Mesenchymal stem cell (in vitro differentiated cells and primary cell): Measurements from ENCODE around the gene CDK5RAP3.

Experiments used
- DNase-seq: peaks from one replicate; pipeline ENCODE4 v3.0.0-alpha.2; 2013
- H2AFZ ChIP-seq: one replicate; pipeline ENCODE4 v1.6.1; 2013; ENCODE audit warnings: low read depth, mild to moderate bottlenecking, control low read depth, inconsistent platforms, low read length, moderate library complexity
- H2AK5ac ChIP-seq: 2 replicates; pipeline ENCODE4 v1.6.1; 2013; ENCODE audit warnings: low read length, moderate library complexity, mild to moderate bottlenecking, inconsistent platforms; ENCODE audit not compliant: severe bottlenecking
- H2BK120ac ChIP-seq: one replicate; pipeline ENCODE4 v1.6.1; 2013; ENCODE audit warnings: low read depth, mild to moderate bottlenecking, inconsistent platforms, low read length, moderate library complexity
- H2BK12ac ChIP-seq, 2 experiments: one replicate each; pipeline ENCODE4 v1.6.1; 2013; ENCODE audit warnings: inconsistent platforms in 2 of 2, low read length in 2 of 2, mild to moderate bottlenecking in 2 of 2, moderate library complexity in 2 of 2, control low read depth in 1 of 2
- H2BK15ac ChIP-seq: one replicate; pipeline ENCODE4 v1.6.1; 2013; ENCODE audit warnings: mild to moderate bottlenecking, low read depth, inconsistent platforms; ENCODE audit not compliant: poor library complexity, severe bottlenecking
- H2BK5ac ChIP-seq: 2 replicates; pipeline ENCODE4 v1.6.1; 2013; ENCODE audit warnings: low read depth, mild to moderate bottlenecking, low read length, control low read depth, inconsistent platforms; ENCODE audit not compliant: poor library complexity, severe bottlenecking
- H3K14ac ChIP-seq, 2 experiments: one replicate each; pipeline ENCODE4 v1.6.1; 2013; ENCODE audit warnings: inconsistent platforms in 2 of 2, low read length in 2 of 2, control low read depth in 1 of 2, mild to moderate bottlenecking in 1 of 2, moderate library complexity in 1 of 2
- H3K18ac ChIP-seq, 2 experiments: one replicate each; pipeline ENCODE4 v1.6.1; 2013; ENCODE audit warnings: inconsistent platforms in 2 of 2, low read length in 2 of 2, control low read depth in 1 of 2, low read depth in 1 of 2, mild to moderate bottlenecking in 1 of 2
- H3K23ac ChIP-seq, 2 experiments: one replicate each; pipeline ENCODE4 v1.6.1; 2013; ENCODE audit warnings: inconsistent platforms in 2 of 2, low read length in 2 of 2, mild to moderate bottlenecking in 2 of 2, moderate library complexity in 2 of 2, control low read depth in 1 of 2
- H3K27ac ChIP-seq: 2 replicates; pipeline ENCODE4 v1.5.1; 2013; ENCODE audit warnings: mild to moderate bottlenecking, moderate library complexity, low read length, control low read depth, inconsistent platforms; ENCODE audit not compliant: poor library complexity, severe bottlenecking
- H3K27me3 ChIP-seq, 2 experiments: 2 replicates each; pipeline versions ENCODE4 v1.6.1 to v1.7.0; 2013; ENCODE audit warnings: low read length in 2 of 2, mild to moderate bottlenecking in 2 of 2, moderate library complexity in 2 of 2, control low read depth in 1 of 2, inconsistent platforms in 1 of 2; ENCODE audit not compliant: control insufficient read depth in 1 of 2, insufficient read depth in 1 of 2
- H3K36me3 ChIP-seq, 2 experiments: 2 replicates each; pipeline versions ENCODE4 v1.6.1 to v1.7.0; 2013; ENCODE audit warnings: low read length in 2 of 2, control low read depth in 1 of 2, inconsistent platforms in 1 of 2, low read depth in 1 of 2, mild to moderate bottlenecking in 1 of 2; ENCODE audit not compliant: insufficient read depth in 2 of 2, control insufficient read depth in 1 of 2
- H3K4ac ChIP-seq, 2 experiments: one replicate each; pipeline ENCODE4 v1.6.1; 2013; ENCODE audit warnings: inconsistent platforms in 2 of 2, low read length in 2 of 2, mild to moderate bottlenecking in 2 of 2, moderate library complexity in 2 of 2, control low read depth in 1 of 2, low read depth in 1 of 2
- H3K4me1 ChIP-seq: 2 replicates; pipeline ENCODE4 v1.6.1; 2013; ENCODE audit warnings: low read depth, low read length, control low read depth; ENCODE audit not compliant: control insufficient read depth, insufficient read depth
- H3K4me2 ChIP-seq: 2 replicates; pipeline ENCODE4 v1.6.1; 2013; ENCODE audit warnings: low read length, mild to moderate bottlenecking, inconsistent platforms; ENCODE audit not compliant: poor library complexity, severe bottlenecking
- H3K4me3 ChIP-seq, 2 experiments: 2 replicates each; pipeline versions ENCODE4 v1.5.1 to v1.7.0; 2013; ENCODE audit warnings: low read length in 2 of 2, mild to moderate bottlenecking in 2 of 2, control low read depth in 1 of 2, low read depth in 1 of 2; ENCODE audit not compliant: insufficient read depth in 1 of 2
- H3K79me1 ChIP-seq: replicated peaks from 2 replicates; pipeline ENCODE4 v1.6.1; 2013; ENCODE audit warnings: mild to moderate bottlenecking, control low read depth, low read length, inconsistent platforms; ENCODE audit not compliant: poor library complexity, severe bottlenecking
- H3K9ac ChIP-seq: 2 replicates; pipeline ENCODE4 v1.7.0; 2013; ENCODE audit warnings: mild to moderate bottlenecking, low read length, moderate library complexity
- H3K9me3 ChIP-seq: 2 replicates; pipeline ENCODE4 v1.7.0; 2013; ENCODE audit warnings: mild to moderate bottlenecking, low read length; ENCODE audit not compliant: control insufficient read depth
- H4K8ac ChIP-seq: one replicate; pipeline ENCODE4 v1.6.1; 2013; ENCODE audit warnings: inconsistent platforms, mild to moderate bottlenecking, low read length, moderate library complexity
- H4K91ac ChIP-seq: one replicate; pipeline ENCODE4 v1.6.1; 2013; ENCODE audit warnings: mild to moderate bottlenecking, low read length, inconsistent platforms
- WGBS: methylation state at CpG from one replicate; pipeline ENCODE4 v1.1.7; 2013; ENCODE audit warnings: mixed read lengths; 5-methylcytosine and 5-hydroxymethylcytosine counted together

CDK5RAP3 gene

DNA sequence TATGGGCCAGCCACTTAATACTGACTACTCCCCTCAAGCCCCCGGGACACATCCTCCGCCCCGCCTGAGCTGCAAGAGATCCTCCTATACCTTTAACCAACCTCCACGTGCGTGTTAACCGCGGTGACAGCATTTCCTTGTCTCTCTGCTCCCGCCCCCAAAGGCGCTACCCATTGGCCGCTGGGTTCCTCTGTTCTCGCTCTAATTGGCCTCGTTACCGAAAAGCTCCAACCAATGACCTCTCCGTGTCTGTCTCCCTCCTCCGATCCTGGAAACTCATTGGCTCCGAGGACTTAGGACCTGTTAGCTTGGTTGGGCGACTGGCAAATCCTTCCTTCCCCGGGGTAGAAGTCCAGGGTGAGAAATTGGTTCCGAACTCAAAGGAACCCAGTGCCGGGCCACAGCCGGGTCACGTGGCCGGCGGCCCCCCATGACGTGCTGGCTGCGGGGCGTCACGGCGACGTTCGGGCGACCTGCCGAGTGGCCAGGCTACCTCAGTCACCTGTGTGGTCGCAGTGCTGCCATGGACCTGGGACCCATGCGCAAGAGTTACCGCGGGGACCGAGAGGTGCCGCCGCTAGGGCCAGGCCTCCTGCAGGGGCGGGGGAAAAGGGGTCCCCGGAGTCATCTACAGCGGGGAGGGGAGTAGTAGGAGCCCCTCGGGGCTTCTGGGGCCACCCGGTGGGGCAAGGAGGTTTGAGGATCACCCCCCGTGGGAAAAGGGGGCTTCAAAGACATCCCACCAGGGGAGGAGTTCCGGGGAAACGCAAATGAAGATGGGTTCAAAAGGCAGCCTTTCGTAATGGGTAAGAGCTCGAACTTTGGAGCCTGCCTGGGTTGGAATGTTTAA, 29.4 kb upstream of the CDK5RAP3 start, which contains the start of gene PNPO:
Gene PNPO, plus strand, starts transcription at position 326 of the 850 bp plus-strand sequence. Its CDS starts 105 bp downstream, at position 431.
- 56% methylated on average over 50 of the region's 50 CpGs for WGBS
- H3K27ac ChIP-seq: no peak within 1 kb of the TSS
- H3K4me2 ChIP-seq: peak within 1 kb of the TSS; percentile 57
- no peak within 1 kb of the TSS for H2BK5ac ChIP-seq
- H3K4me3 ChIP-seq: peak within 1 kb of the TSS; percentile 71 to 95
- H3K18ac ChIP-seq: peak within 1 kb of the TSS in 1 of 2 experiments; percentile 71
- no peaks in the 10 kb centered on the region for H3K79me1 ChIP-seq
- H2BK120ac ChIP-seq: peak within 1 kb of the TSS; percentile 19
- H3K14ac ChIP-seq: peak within 1 kb of the TSS in 1 of 2 experiments; percentile 53
- peak within 1 kb of the TSS; percentile 66 for H2AFZ ChIP-seq
- H2BK12ac ChIP-seq: no peak within 1 kb of the TSS
- no peak within 1 kb of the TSS for H2BK15ac ChIP-seq
- H3K36me3 ChIP-seq: peaks cover 18 to 28% of the 10 kb centered on the region in 2 experiments
- H2AK5ac ChIP-seq: peak within 1 kb of the TSS; percentile 38
- peak; percentile 95 for DNase-seq
- no peak within 1 kb of the TSS for H4K91ac ChIP-seq
- no peak within 1 kb of the TSS for H3K4ac ChIP-seq
- H4K8ac ChIP-seq: peak within 1 kb of the TSS; percentile 74
- peak within 1 kb of the TSS; percentile 95 for H3K9ac ChIP-seq
- no peak within 1 kb of the TSS for H3K23ac ChIP-seq
- H3K4me1 ChIP-seq: peaks cover 12% of the 10 kb centered on the region
- no peaks in the 10 kb centered on the region for H3K9me3 ChIP-seq
- H3K27me3 ChIP-seq: no peaks in the 10 kb centered on the region

DNA sequence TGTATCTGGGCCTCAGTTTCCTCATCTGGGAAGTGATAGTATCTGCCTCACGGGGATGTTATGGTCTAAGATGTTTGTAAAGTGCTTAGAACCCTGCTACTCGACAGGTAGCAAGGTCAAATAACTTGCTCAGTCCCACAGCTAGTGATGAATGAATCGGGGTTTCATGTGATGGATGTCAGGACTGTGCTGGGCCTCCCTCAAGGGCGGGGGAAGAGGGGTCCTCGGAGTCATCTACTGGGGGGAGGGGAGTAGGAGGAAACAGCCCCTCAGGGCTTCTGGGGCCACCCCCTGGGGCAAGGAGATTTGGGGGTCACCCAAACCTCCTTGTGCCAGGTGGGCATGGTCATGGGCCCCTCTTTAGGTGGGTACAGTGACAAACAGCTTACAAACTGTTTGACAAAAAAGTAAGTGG, 28.8 kb upstream of the CDK5RAP3 start:
- no peak overlapping the region for H2BK12ac ChIP-seq
- H3K23ac ChIP-seq: no peak overlapping the region
- no peaks in the 10 kb centered on the region for H3K9me3 ChIP-seq
- H3K36me3 ChIP-seq: peaks cover 20 to 30% of the 10 kb centered on the region in 2 experiments
- H2AFZ ChIP-seq: no peak overlapping the region
- 59% methylated on average over 5 of the region's 5 CpGs for WGBS
- no peak overlapping the region for H2BK15ac ChIP-seq
- DNase-seq: no peak
- no peaks in the 10 kb centered on the region for H3K79me1 ChIP-seq
- no peak overlapping the region for H3K4ac ChIP-seq
- no peak overlapping the region for H4K91ac ChIP-seq
- peak overlapping the region; percentile 71 to 95 for H3K4me3 ChIP-seq
- H2BK120ac ChIP-seq: no peak overlapping the region
- H3K4me2 ChIP-seq: peak overlapping the region; percentile 57
- no peak overlapping the region for H3K18ac ChIP-seq
- no peaks in the 10 kb centered on the region for H3K27me3 ChIP-seq
- H2BK5ac ChIP-seq: no peak overlapping the region
- H3K4me1 ChIP-seq: peaks cover 12% of the 10 kb centered on the region
- H3K14ac ChIP-seq: no peak overlapping the region
- H3K27ac ChIP-seq: no peak overlapping the region
- peak overlapping the region; percentile 95 for H3K9ac ChIP-seq
- no peak overlapping the region for H2AK5ac ChIP-seq
- H4K8ac ChIP-seq: no peak overlapping the region

DNA sequence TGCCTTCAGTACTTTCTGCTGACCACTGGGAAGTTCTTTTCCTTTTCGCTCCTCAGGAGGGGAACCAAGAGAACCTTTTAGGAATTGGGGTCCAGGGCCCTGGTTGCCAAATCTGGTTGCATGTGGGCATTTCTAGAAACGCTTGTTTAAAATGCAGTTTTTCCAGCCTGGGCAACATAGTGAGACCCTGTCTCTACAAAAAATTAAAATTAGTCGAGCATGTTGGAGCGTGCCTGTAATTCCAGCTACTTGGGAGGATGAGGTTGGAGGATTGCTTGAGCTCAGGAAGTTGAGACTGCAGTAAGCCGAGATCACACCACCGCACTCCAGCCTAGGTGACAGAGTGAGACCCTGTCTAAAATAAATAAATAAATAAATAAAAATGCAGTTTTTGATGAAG, 28.3 kb upstream of the CDK5RAP3 start:
- Histone ChIP-seq H3K18ac (no peak overlapping the region), H3K36me3 (peaks cover 20 to 30% of the 10 kb centered on the region in 2 experiments), H2AFZ (no peak overlapping the region), H3K23ac (no peak overlapping the region), H3K9ac (peak overlapping the region; percentile 95), H3K79me1 (no peaks in the 10 kb centered on the region), H4K91ac (no peak overlapping the region), H3K4me3 (peak overlapping the region in 1 of 2 experiments; percentile 95), H2AK5ac (no peak overlapping the region), H2BK12ac (no peak overlapping the region), H2BK120ac (no peak overlapping the region), H3K27ac (no peak overlapping the region), H2BK5ac (no peak overlapping the region), H4K8ac (no peak overlapping the region), H3K14ac (no peak overlapping the region), H3K27me3 (no peaks in the 10 kb centered on the region), H3K9me3 (no peaks in the 10 kb centered on the region), H2BK15ac (no peak overlapping the region), H3K4me2 (peak overlapping the region; percentile 57), H3K4ac (no peak overlapping the region), H3K4me1 (peaks cover 13% of the 10 kb centered on the region)
- DNase-seq: no peak
- WGBS: 98% methylated on average over 3 of the region's 6 CpGs

DNA sequence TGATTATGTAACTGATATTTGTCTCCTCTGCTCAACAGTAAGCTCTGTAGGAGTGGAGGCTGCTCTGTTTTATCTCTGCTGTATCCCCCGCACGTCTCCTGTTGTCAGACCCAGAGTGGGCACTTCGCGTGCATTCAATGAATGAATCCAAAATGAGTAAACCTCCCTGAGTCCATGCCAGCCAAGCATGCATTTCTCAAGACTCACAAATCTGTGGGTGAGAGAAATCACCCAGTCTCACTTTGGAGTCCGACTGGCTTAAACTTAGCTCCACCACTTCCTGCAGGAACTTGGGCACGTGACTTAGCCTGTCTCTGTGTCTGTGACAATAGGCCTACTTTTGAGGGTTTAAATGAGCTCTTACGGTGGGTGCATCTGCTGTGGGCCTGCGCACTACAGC, 25.8 kb upstream of the CDK5RAP3 start:
- no peak overlapping the region for H3K18ac ChIP-seq
- H3K4me1 ChIP-seq: peaks cover 28% of the 10 kb centered on the region
- H3K23ac ChIP-seq: no peak overlapping the region
- no peak overlapping the region for H2BK5ac ChIP-seq
- H3K27ac ChIP-seq: no peak overlapping the region
- no peak overlapping the region for H3K9ac ChIP-seq
- H2AK5ac ChIP-seq: no peak overlapping the region
- 95% methylated on average over 7 of the region's 8 CpGs for WGBS
- no peak overlapping the region for H3K14ac ChIP-seq
- H3K79me1 ChIP-seq: no peaks in the 10 kb centered on the region
- H3K4me3 ChIP-seq: no peak overlapping the region
- no peaks in the 10 kb centered on the region for H3K9me3 ChIP-seq
- peaks cover 20 to 44% of the 10 kb centered on the region in 2 experiments for H3K36me3 ChIP-seq
- no peak for DNase-seq
- no peak overlapping the region for H2BK12ac ChIP-seq
- no peak overlapping the region for H2BK15ac ChIP-seq
- no peak overlapping the region for H2BK120ac ChIP-seq
- H2AFZ ChIP-seq: no peak overlapping the region
- H4K8ac ChIP-seq: no peak overlapping the region
- no peak overlapping the region for H4K91ac ChIP-seq
- H3K4ac ChIP-seq: no peak overlapping the region
- no peaks in the 10 kb centered on the region for H3K27me3 ChIP-seq
- H3K4me2 ChIP-seq: no peak overlapping the region
